Islet of Langerhans (tissue), 1 donor: ENCODE data around the gene KNDC1.
"Not testable (repeated sequence)": the region's sequence is repeated elsewhere in the genome, so short reads cannot be mapped to it uniquely, and the experiment has no call there.

Experiments
- FAIRE-seq: peaks from one replicate; lab custom pipeline; 2011; peaks lifted over from hg19 to GRCh38; lab: Jason Lieb, UNC

Gene KNDC1

GRCh38 chr10:133260895-133261725 is 101.1 kb downstream of the KNDC1 start:
- FAIRE-seq = no peak

DNA sequence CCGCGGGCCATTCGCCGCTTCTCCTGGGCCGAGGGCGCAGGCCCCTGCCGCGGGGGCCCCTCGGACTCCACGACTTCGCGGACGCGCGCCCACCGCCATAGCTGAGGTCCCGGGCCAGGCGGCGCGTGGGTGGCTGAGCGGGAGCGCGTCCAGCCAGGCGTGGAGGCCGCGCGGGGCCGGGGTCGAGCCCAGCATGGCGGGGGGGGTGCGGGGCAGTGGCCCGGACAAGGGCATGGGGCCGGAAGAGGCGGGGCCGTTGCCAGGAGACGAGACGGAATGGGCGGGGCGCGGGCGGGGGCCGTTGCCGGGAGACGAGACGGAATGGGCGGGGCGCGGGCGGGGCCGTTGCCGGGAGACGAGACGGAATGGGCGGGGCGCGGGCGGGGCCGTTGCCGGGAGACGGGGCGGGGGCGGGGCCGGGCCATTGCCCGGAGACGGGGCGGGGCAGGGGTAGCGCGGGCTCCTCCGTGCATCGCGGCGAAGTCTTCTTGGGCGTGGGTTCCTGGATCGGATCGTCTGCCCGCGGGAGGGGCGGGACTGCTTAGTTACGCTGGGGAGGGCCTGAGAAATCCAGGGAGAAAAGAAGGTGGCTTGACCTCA is 101.8 kb downstream of the KNDC1 start:
- FAIRE-seq = no peak

- FAIRE-seq = no peak
Measured at GRCh38 chr10:133262696-133263095, 102.7 kb downstream of the KNDC1 start.

GRCh38 chr10:133263674-133264073 is 103.7 kb downstream of the KNDC1 start:
- no peak for FAIRE-seq

DNA sequence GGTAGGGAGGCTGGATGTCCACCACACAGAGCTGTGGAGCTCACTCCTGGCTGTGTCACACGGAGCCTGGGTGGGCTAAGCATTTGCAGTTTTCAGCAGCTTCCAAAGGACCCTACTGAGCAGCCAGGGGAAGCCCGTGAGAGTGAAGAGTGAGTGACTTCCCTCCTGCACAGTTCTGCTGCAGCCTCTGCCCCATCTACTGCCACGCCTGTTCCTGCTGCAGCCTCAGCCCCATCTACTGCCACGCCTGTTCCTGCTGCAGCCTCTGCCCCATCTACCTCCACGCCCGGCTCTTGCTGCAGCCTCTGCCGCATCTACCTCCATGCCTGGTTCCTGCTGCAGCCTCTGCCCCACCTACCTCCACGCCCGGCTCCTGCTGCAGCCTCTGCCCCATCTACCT is 104.4 kb downstream of the KNDC1 start:
- no peak for FAIRE-seq

DNA sequence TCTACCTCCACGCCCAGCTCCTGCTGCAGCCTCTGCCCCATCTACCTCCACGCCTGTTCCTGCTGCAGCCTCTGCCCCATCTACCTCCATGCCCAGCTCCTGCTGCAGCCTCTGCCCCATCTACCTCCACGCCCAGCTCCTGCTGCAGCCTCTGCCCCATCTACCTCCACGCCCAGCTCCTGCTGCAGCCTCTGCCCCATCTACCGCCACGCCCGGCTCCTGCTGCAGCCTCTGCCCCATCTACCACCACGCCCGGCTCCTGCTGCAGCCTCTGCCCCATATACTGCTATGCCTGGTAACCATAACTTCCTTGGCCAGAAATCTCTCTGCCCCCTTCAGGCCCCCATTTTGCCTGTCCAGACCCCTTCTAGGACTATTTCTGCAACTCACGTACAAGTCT is 105.0 kb downstream of the KNDC1 start:
- not testable (repeated sequence) for FAIRE-seq

DNA sequence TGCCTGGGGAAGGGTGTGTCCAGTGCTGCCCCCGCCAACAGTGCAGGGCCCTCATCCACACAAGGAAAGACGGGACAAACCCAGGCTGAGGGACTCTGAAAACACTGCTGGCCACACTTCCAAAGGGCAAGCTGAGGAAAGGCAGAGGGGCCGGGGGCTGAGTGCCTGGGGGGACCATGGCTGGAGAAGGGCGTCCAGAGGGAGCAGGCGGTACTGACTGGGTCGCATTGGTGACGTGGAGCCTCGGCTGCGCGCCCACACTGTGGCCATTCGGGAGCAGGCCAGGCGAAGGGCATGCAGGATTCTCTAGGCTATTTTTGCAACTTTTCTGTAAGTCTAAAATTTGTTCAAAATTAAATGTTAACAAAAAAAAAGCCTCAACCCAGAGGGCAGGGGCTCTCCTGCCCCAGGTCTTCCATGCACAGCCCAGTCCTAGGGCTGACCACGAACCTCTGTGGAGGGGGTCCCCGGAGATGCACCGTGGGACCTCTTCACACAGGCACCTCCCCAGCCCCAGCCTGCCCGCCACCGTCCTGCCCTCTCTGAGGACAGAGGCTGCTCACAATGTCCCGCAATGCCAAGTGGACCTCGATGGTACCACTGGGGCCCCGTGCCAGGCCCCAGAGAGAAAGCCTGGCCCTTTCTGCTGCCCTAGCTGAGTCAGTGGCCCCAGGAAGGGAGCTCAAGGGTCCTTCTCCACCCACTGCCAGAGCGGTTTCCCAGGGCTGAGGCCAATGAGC is 106.2 kb downstream of the KNDC1 start:
- FAIRE-seq = no peak

DNA sequence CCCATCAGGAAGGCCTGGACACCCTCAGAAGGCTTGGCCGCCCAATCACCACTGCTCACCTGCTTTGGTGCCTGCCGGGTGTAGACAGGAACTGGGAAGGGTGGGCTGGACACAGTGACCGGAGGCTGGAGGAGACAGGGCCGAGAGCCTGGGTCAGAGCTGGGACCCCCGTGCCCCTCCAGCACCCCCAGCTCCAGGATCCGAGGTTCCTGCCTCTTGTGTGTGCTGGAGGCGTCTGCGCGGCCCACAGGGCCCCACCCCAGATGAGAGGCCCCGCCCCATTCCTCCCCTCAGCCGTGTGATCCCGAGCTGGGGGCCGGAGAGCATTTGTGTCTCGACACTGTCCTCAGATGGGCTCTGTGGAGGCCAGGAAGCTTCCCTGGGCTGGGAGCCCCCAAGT is 107.3 kb downstream of the KNDC1 start:
- no peak for FAIRE-seq

- FAIRE-seq = no peak
Measured at GRCh38 chr10:133267829-133268228, 107.8 kb downstream of the KNDC1 start.

DNA sequence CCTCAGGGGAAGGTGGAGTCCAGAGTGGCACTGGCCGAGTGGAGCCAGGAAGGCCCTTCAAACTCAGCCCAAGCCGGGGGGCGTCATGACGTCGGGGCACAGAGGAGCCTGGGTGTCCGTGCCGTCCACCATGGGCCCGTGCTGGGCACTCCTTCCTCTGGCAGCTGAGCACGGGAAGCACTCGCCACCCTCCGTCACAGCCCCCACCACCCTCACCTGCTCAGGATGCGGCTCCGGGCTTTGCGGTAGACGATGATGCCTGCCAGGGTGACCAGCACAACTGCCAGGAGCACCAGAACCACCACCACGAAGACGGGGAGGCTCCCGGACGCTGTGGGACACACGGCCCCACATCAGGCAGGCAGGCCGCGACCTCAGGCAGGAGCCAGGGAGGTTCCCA is 108.5 kb downstream of the KNDC1 start:
- FAIRE-seq = no peak

DNA sequence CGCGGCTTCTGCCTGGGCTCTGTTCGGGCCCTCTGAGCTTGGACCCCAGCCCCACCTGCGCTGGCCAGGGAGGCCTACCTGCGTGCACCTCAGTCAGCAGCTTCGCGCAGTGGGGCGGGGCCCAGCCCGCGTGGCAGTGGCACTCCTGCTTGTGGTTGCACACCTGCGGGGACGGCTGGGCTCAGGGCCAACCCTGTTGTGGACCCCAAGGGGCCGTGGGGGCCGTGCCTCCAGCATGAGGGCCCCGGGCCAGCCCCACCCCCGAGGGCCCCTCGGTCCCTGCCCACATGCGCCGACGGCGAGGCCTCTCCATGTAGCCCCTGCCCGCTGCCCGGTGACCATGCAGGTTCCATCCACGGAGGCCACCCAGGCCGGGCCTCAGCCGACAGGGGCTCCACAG is 109.3 kb downstream of the KNDC1 start:
- no peak for FAIRE-seq

DNA sequence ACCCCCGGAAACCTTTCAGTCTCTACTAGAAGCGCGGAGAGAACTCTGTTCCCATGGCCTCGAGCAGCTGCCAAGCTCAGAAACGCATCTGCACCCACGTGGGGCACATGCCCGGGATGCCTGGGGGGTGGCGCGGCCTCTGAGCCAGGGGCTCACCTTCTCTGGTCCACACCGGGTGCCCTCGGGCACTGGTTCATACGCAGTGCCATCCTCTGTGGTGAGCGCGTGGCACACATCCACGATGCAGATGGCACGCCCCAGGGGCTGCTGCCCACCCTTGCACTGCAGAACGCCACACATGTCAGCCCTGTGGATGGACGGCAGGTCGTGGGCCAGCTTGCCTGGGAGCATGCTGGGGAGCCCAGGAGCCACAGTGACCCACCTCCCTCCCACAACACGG is 110.2 kb downstream of the KNDC1 start:
- no peak for FAIRE-seq

- FAIRE-seq = no peak
Measured at GRCh38 chr10:133270773-133271297, 110.8 kb downstream of the KNDC1 start.

GRCh38 chr10:133271521-133272300 is 111.7 kb downstream of the KNDC1 start:
- no peak for FAIRE-seq

- no peak for FAIRE-seq
Measured at GRCh38 chr10:133272301-133272963, 112.4 kb downstream of the KNDC1 start.

- no peak for FAIRE-seq
Measured at GRCh38 chr10:133272964-133273420, 113.0 kb downstream of the KNDC1 start.

GRCh38 chr10:133273534-133274143 is 113.6 kb downstream of the KNDC1 start:
- FAIRE-seq = no peak

- FAIRE-seq = no peak
Measured at GRCh38 chr10:133274751-133275683, 115.0 kb downstream of the KNDC1 start.

- no peak for FAIRE-seq
Measured at GRCh38 chr10:133275684-133276092, 115.7 kb downstream of the KNDC1 start.
